HG02852 (cell line): ENCODE data around the gene MTIF2.
"Not testable (repeated sequence)": the region's sequence is repeated elsewhere in the genome, so short reads cannot be mapped to it uniquely, and the experiment has no call there.

Experiments
- ATAC-seq: cut with Tn5 transposase; IDR thresholded peaks from one replicate; pipeline ENCODE4 v1.9.1; 2021; ENCODE audit warnings: mild to moderate bottlenecking, moderate library complexity; ENCODE audit not compliant: unreplicated experiment

MTIF2 gene, protein sequence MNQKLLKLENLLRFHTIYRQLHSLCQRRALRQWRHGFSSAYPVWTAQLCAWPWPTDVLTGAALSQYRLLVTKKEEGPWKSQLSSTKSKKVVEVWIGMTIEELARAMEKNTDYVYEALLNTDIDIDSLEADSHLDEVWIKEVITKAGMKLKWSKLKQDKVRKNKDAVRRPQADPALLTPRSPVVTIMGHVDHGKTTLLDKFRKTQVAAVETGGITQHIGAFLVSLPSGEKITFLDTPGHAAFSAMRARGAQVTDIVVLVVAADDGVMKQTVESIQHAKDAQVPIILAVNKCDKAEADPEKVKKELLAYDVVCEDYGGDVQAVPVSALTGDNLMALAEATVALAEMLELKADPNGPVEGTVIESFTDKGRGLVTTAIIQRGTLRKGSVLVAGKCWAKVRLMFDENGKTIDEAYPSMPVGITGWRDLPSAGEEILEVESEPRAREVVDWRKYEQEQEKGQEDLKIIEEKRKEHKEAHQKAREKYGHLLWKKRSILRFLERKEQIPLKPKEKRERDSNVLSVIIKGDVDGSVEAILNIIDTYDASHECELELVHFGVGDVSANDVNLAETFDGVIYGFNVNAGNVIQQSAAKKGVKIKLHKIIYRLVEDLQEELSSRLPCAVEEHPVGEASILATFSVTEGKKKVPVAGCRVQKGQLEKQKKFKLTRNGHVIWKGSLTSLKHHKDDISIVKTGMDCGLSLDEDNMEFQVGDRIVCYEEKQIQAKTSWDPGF

GRCh38 chr2:55268907-55269644 lies at the start of gene MTIF2:
TSS of gene MTIF2 (minus strand) at chr2:55269231. CDS start at chr2:55263858, 5,373 bp downstream.
- peak; percentile 98 for ATAC-seq

- ATAC-seq: no peak
Measured at GRCh38 chr2:55314985-55315384, 46.0 kb upstream of the MTIF2 start.

DNA sequence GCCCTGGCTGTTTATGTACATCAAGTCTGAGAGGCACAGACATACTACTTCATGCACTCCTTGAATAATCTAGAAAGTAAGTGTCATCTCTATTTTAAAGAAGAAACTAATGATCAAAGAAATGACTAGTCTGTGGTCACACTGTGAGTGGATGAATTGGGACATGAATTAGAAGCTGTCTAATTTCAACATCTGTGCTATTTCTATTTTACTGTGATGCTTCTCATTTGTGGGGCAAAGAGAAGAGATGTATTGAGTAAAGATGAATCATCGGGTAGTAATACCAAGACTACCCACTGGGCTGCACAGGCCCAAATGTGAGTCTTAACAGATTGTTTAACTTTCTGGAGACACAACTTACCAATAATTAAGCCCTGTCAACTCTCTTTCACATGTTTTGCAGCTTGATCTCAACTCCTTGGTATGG lies 42.4 kb upstream of the MTIF2 start:
- peak; percentile 96 for ATAC-seq

DNA sequence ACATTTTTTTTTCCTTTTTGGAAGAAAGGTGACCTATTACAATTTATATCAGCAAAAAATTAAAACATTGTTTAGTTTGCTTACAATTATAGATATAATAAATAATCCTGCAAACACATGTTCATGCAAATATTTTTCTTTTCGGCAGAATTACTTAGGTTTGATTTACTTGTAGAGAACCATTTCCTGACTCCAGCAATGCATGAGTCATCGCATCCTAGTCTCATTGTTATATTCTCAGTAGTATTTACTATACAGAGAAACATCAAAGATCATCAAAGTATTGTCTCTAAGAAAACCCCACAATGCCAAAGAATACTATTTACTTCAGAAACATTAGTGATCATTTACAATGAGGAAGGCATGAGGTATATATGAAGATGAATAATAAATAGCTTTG lies 40.4 kb upstream of the MTIF2 start:
- no peak for ATAC-seq

GRCh38 chr2:55302241-55302640 lies 33.2 kb upstream of the MTIF2 start:
- ATAC-seq: peak; percentile 88

- ATAC-seq: no peak
Measured at GRCh38 chr2:55301277-55301676, 32.2 kb upstream of the MTIF2 start.

- ATAC-seq: peak; percentile 65
Measured at GRCh38 chr2:55296393-55296792, 27.4 kb upstream of the MTIF2 start.

DNA sequence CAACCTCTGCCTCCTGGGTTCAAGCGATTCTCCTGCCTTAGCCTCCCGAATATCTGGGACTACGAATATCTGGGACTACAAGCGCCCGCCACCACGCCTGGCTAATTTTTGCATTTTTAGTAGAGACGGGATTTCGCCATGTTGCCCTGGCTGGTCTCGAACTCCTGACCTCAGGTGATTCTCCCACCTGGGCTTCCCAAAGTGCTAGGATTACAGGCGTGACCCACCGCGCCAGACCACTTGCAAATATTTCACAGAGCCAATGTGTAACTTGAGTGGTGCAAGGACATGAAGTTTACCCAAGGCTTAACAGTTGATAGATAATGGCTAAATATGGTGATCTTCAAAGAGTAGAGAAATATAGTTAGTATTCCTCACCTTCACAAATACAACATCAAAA lies 14.1 kb upstream of the MTIF2 start:
- no peak for ATAC-seq

DNA sequence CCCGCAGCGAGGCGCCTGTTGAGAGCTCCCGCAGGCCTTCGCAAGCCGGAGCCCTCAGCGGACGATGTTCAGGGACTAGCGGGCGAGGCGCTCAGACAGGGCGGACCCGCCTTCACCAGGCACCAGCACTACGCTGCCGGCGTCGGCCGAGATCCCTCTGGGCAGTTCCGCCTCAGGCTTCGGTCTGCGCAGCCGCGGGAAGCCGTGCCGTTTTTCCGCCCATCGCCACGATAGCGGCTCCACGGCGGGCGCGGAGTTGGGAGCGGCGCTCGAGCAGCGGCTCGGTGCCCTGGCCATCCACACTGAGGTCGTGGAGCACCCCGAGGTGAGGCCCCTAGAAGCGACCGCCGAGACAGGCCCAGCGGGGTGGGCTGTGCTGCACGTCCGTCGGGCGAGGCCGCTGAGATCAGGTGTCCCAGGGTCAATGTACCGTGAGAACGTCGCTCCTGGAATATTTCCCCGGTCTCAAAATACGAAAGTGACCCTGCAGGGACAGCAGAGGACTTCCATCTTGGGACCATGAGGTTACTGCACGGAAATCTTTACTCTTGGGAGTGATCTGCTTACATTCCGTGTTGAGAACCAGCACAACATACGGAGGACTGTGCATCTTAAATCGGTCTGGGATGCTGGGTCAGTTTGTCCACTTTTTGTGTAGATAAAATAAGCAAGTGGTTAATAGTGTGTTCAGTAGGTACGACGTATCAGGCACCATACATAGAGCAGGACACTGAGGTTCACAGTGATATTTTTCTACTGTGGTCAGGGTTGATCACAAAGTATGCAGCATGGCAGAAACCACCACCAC lies 13.3 kb upstream of the MTIF2 start:
- peak; percentile 97 for ATAC-seq

DNA sequence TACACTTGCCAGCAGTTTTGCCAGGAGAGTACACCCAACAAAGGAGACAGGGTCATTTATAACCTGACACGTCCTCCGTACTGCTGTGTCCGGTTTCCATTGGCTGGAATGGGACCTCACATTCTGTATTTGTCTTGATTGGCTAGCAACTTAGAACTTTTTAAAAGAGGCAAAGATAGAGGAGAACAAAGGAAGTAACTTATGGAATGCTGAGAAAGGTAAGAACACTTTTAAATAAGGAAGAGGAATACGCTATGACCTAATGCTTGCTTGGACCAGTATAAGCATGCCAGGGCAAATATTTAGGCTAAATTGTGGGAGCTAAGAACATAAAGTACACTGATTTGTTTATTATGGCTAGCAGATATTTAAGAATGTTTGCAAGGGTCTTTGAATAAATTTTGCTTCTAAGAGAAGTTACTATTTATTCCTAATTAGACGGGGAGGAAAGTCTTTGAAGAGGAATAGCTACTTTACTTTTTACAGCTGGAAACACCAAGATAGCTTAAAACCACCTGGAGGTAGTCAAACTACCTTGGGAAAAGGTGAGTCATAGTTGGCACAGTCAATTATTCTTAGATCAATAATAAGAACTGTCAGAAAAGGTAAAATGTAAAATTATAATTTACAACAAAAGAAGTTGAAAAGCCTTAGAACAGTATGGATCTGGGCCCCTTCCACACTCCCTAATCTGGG lies 12.0 kb upstream of the MTIF2 start:
- not testable (repeated sequence) for ATAC-seq

DNA sequence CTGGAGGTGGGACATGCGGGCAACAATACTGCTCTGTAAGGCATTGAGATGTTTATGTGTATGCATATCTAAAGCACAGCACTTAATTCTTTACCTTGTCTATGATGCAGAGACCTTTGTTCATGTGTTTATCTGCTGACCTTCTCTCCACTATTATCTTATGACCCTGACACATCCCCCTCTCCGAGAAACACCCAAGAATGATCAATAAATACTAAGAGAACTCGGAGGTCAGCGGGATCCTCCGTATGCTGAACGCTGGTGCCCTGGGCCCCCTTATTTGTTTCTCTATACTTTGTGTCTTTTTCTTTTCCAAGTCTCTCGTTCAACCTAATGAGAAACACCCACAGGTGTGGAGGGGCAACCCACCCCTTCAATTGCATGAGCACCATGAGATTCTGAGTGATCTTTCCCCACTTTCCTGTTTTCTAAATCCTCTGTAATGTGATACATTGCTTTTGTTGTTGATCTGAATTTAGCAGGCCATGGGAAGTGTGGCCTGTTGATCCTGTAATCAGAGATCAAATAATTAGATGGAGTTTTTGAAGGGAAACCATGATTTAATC lies 10.9 kb upstream of the MTIF2 start:
- not testable (repeated sequence) for ATAC-seq

DNA sequence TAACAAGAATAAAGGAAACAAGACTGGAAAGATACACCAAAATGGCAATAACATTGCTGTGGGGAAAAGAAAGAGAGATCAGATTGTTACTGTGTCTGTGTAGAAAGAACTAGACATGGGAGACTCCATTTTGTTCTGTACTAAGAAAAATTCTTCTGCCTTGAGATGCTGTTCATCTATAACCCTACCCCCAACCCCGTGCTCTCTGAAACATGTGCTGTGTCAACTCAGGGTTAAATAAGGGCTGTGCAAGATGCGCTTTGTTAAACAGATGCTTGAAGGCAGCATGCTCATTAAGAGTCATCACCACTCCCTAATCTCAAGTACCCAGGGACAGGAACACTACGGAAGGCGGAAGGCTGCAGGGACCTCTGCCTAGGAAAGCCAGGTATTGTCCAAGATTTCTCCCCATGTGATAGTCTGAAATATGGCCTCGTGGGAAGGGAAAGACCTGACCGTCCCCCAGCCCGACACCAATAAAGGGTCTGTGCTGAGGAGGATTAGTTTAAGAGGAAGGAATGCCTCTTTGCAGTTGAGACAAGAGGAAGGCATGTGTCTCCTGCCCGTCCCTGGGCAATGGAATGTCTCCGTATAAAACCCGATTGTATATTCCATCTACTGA lies 10.3 kb upstream of the MTIF2 start:
- ATAC-seq: not testable (repeated sequence)

- ATAC-seq: no peak
Measured at GRCh38 chr2:55277310-55277709, 8.3 kb upstream of the MTIF2 start.

DNA sequence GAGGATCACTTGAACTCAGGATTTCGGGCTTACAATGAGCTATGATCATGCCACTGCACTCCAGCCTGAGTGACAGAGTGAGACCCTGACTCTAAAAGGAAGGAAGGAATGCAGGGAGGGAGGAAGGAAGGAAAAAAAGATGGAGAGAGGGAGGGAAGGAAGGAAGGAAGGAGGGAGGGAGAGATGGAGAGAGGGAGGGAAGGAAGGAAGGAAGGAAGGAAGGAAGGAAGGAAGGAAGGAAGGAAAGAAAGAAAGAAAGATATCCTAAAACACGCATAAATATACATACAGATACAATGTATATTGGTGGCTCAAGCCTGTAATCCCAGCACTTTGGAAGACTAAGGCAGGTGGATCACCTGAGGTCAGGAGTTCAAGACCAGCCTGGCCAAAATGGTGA lies 5.3 kb upstream of the MTIF2 start:
- ATAC-seq: not testable (repeated sequence)

DNA sequence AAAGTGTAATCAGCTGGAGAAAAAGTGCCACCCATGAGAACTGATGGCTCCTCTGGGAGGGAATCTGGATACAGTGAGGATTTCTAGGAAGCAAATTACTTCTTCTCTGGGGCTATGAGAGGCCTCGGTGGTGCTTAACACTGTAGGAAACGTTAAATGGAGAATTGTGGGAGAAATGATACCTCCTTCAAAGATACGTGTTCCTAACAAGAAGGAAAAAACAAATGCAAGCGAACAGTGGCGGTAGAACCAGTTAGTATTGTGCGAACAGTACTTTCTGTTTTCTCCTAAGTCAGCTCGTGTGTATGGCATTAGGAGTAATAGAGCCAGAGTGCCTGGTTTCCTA lies 587 bp upstream of the MTIF2 start:
- no peak for ATAC-seq

- ATAC-seq: no peak
Measured at GRCh38 chr2:55268288-55268906, 634 bp downstream of the MTIF2 start.

DNA sequence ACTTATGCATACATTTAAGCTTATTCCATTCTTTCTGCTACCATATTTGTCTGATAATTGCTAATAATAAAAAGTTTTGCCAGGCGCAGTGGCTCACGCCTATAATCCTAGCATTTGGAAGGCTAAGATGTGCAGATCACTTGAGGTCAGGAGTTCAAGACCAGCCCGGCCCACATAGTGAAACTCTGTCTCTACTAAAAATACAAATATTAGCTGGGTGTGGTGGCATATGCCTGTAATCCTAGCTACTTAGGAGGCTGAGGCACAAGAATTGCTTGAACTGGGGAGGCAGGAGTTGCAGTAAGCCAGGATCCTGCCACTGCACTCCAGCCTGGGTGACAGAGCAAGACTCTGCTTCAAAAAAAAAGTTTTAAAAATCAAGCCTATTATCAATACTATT lies 9.4 kb downstream of the MTIF2 start:
- not testable (repeated sequence) for ATAC-seq

DNA sequence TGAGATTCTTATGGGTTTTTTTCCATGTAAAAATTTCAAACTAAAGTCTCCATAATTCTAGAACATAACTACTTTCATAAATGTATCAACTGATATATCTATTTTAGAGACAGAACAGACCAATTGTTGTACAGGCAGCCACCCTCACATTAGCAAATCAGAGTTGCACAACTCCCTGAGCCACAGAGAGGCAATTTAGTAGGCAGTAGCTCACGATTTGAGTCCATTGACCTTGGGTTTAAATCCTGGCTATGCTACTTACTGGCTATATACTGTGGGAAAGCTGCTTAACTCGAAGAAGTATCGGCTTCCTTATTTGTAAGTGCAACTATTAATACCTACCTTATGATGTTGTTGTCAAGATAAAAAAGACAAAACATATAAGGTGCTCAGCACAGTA lies 16.2 kb downstream of the MTIF2 start:
- no peak for ATAC-seq

DNA sequence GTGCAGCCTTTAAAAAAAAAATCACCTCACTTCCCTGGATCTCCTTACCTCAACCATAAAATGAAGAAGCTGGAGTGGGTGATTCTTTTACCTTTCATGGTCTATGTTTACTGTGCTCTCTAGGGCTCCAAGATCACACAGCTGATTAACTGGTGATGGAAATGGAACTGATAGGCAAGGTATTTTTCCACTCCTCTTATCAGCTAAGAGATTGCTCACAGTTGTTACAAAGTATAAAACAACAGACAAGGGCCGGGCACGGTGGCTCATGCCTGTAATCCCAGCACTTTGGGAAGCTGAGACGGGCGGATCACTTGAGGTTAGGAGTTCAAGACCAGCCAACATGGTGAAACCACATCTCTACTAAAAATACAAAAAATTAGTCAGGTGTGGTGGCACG lies 22.0 kb downstream of the MTIF2 start:
- no peak for ATAC-seq
